ENCODE measurements around the gene SIM2. TPM values are rescaled to one million over a fixed set of nuclear protein-coding genes. Genes with fewer than 3 reads are reported as not detected.

SIM2 gene
- total and polyA plus RNA-seq, 2 donors (not counting 1 experiment from before 2014, with no cell fraction given): not detected

DNA sequence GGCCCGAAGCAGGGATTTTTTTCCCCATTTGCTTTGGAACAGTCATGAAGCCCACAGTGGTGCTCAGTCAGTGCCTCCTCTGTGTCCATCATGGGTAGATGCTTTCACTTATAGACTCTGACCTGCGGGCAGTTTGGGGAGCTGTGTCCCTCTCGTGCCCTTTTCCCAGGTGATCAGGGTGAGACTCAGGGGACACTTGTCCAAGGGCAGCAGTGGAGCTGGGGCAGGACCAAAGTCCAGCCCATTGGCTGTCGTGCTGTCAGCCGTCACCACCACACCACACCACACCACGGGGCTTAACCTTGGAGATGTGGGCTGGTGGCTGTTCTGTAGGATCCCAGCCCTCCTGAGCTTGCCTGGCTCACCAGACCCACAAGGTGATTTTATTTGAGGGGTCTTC lies 34.9 kb downstream of the SIM2 start:
- Mint-ChIP-seq H3K4me1 (no peaks in the 10 kb centered on the region), H3K27me3 (peaks cover 5% of the 10 kb centered on the region), H3K27ac (no peak overlapping the region), H3K9me3 (ENCODE audit: insufficient read depth) (no peaks in the 10 kb centered on the region), H3K4me3 (no peak overlapping the region)
- Histone ChIP-seq H3K27me3 (replicated peaks in 1 of 4; ENCODE audit: control extremely low read depth in 1 of 4, control insufficient read depth in 3 of 4, insufficient read depth in 4 of 4, low read length in 3 of 4) (peaks cover 0 to 8% (median 0%) of the 10 kb centered on the region in 4 experiments), H3K4me3 (ENCODE audit: control extremely low read depth in 1 of 5, extremely low read depth in 1 of 5, insufficient read depth in 1 of 5, low read depth in 2 of 5, low read length in 4 of 5) (no peak overlapping the region), H3K79me2 (ENCODE audit: control insufficient read depth, insufficient read depth, low read length) (no peaks in the 10 kb centered on the region), H4K20me1 (ENCODE audit: control insufficient read depth, insufficient read depth, low read length, poor library complexity, severe bottlenecking) (no peaks in the 10 kb centered on the region), H3K9me3 (ENCODE audit: control extremely low read depth in 1 of 3, control insufficient read depth in 2 of 3, insufficient read depth in 1 of 3, low read length in 2 of 3) (peaks cover 0 to 24% (median 0%) of the 10 kb centered on the region in 3 donors), H3K27ac (ENCODE audit: low read length in 2 of 2) (no peak overlapping the region), H3K36me3 (replicated peaks in 1 of 2; ENCODE audit: control extremely low read depth in 1 of 2, control insufficient read depth in 1 of 2, extremely low read depth in 1 of 2, insufficient read depth in 2 of 2, low read length in 1 of 2) (no peaks in the 10 kb centered on the region), H2AFZ (ENCODE audit: insufficient read depth, low read depth, low read length, poor library complexity, severe bottlenecking) (no peak overlapping the region), H3K4me1 (ENCODE audit: control insufficient read depth in 2 of 2, insufficient read depth in 2 of 2, low read length in 2 of 2) (no peaks in the 10 kb centered on the region), H3K9ac (ENCODE audit: low read length) (no peak overlapping the region), H3K4me2 (replicated peaks; ENCODE audit: low read depth, low read length, poor library complexity, severe bottlenecking) (no peak overlapping the region)
- no peak for ATAC-seq (ENCODE audit: low read depth)
- intact Hi-C loops (cut with micrococcal nuclease): no loop called here
- ChIA-PET CTCF (no interaction called here), POLR2A (no interaction called here)
- WGBS (ENCODE audit: insufficient coverage): 78% methylated on average over 3 of the region's 6 CpGs
- DNase-seq: no peak
- TF ChIP-seq, protein P1, sequence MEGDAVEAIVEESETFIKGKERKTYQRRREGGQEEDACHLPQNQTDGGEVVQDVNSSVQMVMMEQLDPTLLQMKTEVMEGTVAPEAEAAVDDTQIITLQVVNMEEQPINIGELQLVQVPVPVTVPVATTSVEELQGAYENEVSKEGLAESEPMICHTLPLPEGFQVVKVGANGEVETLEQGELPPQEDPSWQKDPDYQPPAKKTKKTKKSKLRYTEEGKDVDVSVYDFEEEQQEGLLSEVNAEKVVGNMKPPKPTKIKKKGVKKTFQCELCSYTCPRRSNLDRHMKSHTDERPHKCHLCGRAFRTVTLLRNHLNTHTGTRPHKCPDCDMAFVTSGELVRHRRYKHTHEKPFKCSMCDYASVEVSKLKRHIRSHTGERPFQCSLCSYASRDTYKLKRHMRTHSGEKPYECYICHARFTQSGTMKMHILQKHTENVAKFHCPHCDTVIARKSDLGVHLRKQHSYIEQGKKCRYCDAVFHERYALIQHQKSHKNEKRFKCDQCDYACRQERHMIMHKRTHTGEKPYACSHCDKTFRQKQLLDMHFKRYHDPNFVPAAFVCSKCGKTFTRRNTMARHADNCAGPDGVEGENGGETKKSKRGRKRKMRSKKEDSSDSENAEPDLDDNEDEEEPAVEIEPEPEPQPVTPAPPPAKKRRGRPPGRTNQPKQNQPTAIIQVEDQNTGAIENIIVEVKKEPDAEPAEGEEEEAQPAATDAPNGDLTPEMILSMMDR (IDR thresholded peaks at IDR 0.05): no peak
- TF ChIP-seq EZH2 (IDR thresholded peaks at IDR 0.05; ENCODE audit: borderline replicate concordance, insufficient read depth, low read depth, low read length, poor library complexity, severe bottlenecking): no peak

DNA sequence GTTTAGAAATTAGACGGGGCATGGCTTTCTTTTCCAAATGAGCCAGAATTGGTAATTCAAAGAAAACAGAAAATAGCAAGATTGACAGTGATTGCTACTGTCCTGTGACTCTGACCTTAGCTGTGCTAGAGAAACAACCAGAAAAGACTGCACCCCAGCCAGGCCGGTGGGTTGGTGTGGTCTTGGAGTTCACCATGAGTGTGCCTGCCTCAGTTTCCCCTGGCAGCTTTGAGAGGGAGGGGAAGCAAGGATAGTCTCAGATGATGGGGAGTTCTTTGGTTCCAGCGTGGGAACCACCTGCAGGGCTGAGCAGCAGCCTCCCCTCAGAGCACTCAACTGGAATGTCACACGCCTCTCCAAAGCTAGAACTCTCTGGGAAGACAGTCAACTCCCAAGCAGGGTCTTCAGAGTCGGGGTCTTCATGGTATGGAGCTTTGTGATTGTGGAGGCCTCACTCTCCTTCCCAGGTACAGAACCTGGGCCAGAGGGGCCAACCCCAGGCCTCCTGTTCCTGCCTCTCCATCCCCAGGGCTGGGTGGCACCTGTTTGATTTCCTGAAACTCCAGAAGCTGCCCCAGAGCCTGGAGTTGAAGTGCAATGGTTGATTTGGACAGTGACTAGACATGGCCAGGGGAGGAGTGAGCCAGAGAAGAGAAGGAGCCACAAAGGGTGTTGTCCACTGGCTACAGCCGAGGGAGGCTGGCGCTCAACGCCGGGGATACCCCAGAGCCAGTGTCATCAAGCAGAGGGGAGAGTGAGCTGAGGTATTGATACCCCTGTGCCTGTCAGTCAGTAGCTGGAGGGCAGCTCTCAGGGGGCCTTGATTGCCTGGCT lies 35.7 kb downstream of the SIM2 start:
- Mint-ChIP-seq H3K4me1 (no peaks in the 10 kb centered on the region), H3K27me3 (peaks cover 5% of the 10 kb centered on the region), H3K9me3 (ENCODE audit: insufficient read depth) (no peaks in the 10 kb centered on the region), H3K4me3 (no peak overlapping the region), H3K27ac (no peak overlapping the region)
- no peak overlapping the region for H3K4me2 ChIP-seq (replicated peaks; ENCODE audit: low read depth, low read length, poor library complexity, severe bottlenecking)
- no peak overlapping the region for H3K4me3 ChIP-seq (ENCODE audit: control extremely low read depth in 1 of 5, extremely low read depth in 1 of 5, insufficient read depth in 1 of 5, low read depth in 2 of 5, low read length in 4 of 5)
- POLR2A ChIA-PET: no interaction called here
- no peaks in the 10 kb centered on the region for H3K36me3 ChIP-seq (replicated peaks in 1 of 2; ENCODE audit: control extremely low read depth in 1 of 2, control insufficient read depth in 1 of 2, extremely low read depth in 1 of 2, insufficient read depth in 2 of 2, low read length in 1 of 2)
- no peaks in the 10 kb centered on the region for H3K79me2 ChIP-seq (ENCODE audit: control insufficient read depth, insufficient read depth, low read length)
- DNase-seq (no peak), ATAC-seq (ENCODE audit: low read depth) (no peak)
- CTCF ChIA-PET: no interaction called here
- no peak overlapping the region for H3K27ac ChIP-seq (ENCODE audit: low read length in 2 of 2)
- TF ChIP-seq EZH2 (IDR thresholded peaks at IDR 0.05; ENCODE audit: borderline replicate concordance, insufficient read depth, low read depth, low read length, poor library complexity, severe bottlenecking): no peak
- TF ChIP-seq, protein P1 (IDR thresholded peaks at IDR 0.05): no peak
- H3K27me3 ChIP-seq (replicated peaks in 1 of 4; ENCODE audit: control extremely low read depth in 1 of 4, control insufficient read depth in 3 of 4, insufficient read depth in 4 of 4, low read length in 3 of 4): peaks cover 0 to 9% (median 0%) of the 10 kb centered on the region in 4 experiments
- H3K4me1 ChIP-seq (ENCODE audit: control insufficient read depth in 2 of 2, insufficient read depth in 2 of 2, low read length in 2 of 2): no peaks in the 10 kb centered on the region
- no peak overlapping the region for H3K9ac ChIP-seq (ENCODE audit: low read length)
- H2AFZ ChIP-seq (ENCODE audit: insufficient read depth, low read depth, low read length, poor library complexity, severe bottlenecking): no peak overlapping the region
- H3K9me3 ChIP-seq (ENCODE audit: control extremely low read depth in 1 of 3, control insufficient read depth in 2 of 3, insufficient read depth in 1 of 3, low read length in 2 of 3): peaks cover 0 to 24% (median 0%) of the 10 kb centered on the region in 3 donors
- no peaks in the 10 kb centered on the region for H4K20me1 ChIP-seq (ENCODE audit: control insufficient read depth, insufficient read depth, low read length, poor library complexity, severe bottlenecking)
- WGBS (ENCODE audit: insufficient coverage): 98% methylated on average over 8 of the region's 9 CpGs
- intact Hi-C loops (cut with micrococcal nuclease): no loop called here

Measured in B cell (primary cell).